Activated T-cell treated with anti-CD3 and anti-CD28 coated beads, Interleukin-2, amount 50 U/mL, for 72 hours (primary cell): ENCODE measurements around the gene STOX2. TPM values are rescaled to one million over a fixed set of nuclear protein-coding genes. Genes with fewer than 3 reads are reported as not detected.
"Not testable (repeated sequence)": the region's sequence is repeated elsewhere in the genome, so short reads cannot be mapped to it uniquely, and the experiment has no call there.

Source experiments
- ATAC-seq, 2 donors: fragments of 150-1000 bp; cut with Tn5 transposase; replicated peaks in 1 of 2; 2 replicates each; pipeline ENCODE4 v1.10.0; 2021; ENCODE audit warnings: moderate library complexity in 2 of 2, mild to moderate bottlenecking in 1 of 2
- DNase-seq, 2 donors: peaks; one replicate each; pipeline ENCODE4 v3.0.0; 2021 to 2022; ENCODE audit warnings: mixed read lengths in 1 of 2
- H3K27ac Mint-ChIP-seq: one replicate; pipeline ENCODE4 v1.8.0; 2022; ENCODE audit warnings: mild to moderate bottlenecking, moderate library complexity, mixed read lengths
- H3K27me3 Mint-ChIP-seq: one replicate; pipeline ENCODE4 v1.8.0; 2022; ENCODE audit warnings: low read depth, mixed read lengths
- H3K36me3 Mint-ChIP-seq, 2 donors: one replicate each; pipeline ENCODE4 v1.8.0; 2022; ENCODE audit warnings: mixed read lengths in 2 of 2, mild to moderate bottlenecking in 1 of 2; ENCODE audit not compliant: insufficient read depth in 2 of 2
- H3K4me1 Mint-ChIP-seq: one replicate; pipeline ENCODE4 v1.8.0; 2022; ENCODE audit warnings: low read depth, mixed read lengths
- H3K4me3 Mint-ChIP-seq, 2 donors: one replicate each; pipeline ENCODE4 v1.8.0; 2022; ENCODE audit warnings: mild to moderate bottlenecking in 2 of 2, mixed read lengths in 2 of 2, moderate library complexity in 2 of 2
- H3K9me3 Mint-ChIP-seq, 2 donors: one replicate each; pipeline ENCODE4 v1.8.0; 2022; ENCODE audit warnings: mixed read lengths in 2 of 2
- total RNA-seq, 2 donors: library from RNA; stranded (reverse); gene quantifications; one replicate each; pipeline ENCODE4 v1.2.3, GENCODE V29; 2022

The STOX2 gene
- total RNA-seq, 2 donors from 2014 or later: 0.19 TPM; not detected in 1

- H3K9me3 Mint-ChIP-seq: no peaks in the 10 kb centered on the region
- ATAC-seq (peak; percentile 80 to 86), DNase-seq (peak; percentile 33 to 35)
- no peak overlapping the region for H3K27ac Mint-ChIP-seq
- peaks cover 62% of the 10 kb centered on the region for H3K27me3 Mint-ChIP-seq
- peaks cover 17% of the 10 kb centered on the region for H3K4me1 Mint-ChIP-seq
- no peaks in the 10 kb centered on the region for H3K36me3 Mint-ChIP-seq
- peak overlapping the region; percentile 64 to 78 for H3K4me3 Mint-ChIP-seq
Measured at GRCh38 chr4:184039963-184040383, 134.9 kb downstream of the STOX2 start.

GRCh38 chr4:184041156-184041555 lies 136.0 kb downstream of the STOX2 start:
- H3K4me3 Mint-ChIP-seq: peak overlapping the region; percentile 64 to 78
- ATAC-seq (no peak), DNase-seq (no peak)
- H3K9me3 Mint-ChIP-seq: peaks cover 0 to under 1% of the 10 kb centered on the region in 2 donors
- peaks cover 17% of the 10 kb centered on the region for H3K4me1 Mint-ChIP-seq
- H3K27ac Mint-ChIP-seq: peak overlapping the region; percentile 73
- peaks cover 62% of the 10 kb centered on the region for H3K27me3 Mint-ChIP-seq
- peaks cover 0 to under 1% of the 10 kb centered on the region in 2 donors for H3K36me3 Mint-ChIP-seq

- ATAC-seq (no peak), DNase-seq (no peak)
- H3K9me3 Mint-ChIP-seq: peaks cover 6 to 11% of the 10 kb centered on the region in 2 donors
- H3K4me3 Mint-ChIP-seq: no peak overlapping the region
- H3K36me3 Mint-ChIP-seq: peaks cover 0 to 8% of the 10 kb centered on the region in 2 donors
- no peaks in the 10 kb centered on the region for H3K4me1 Mint-ChIP-seq
- peaks cover 42% of the 10 kb centered on the region for H3K27me3 Mint-ChIP-seq
- H3K27ac Mint-ChIP-seq: no peak overlapping the region
Measured at GRCh38 chr4:184046148-184046547, 141.0 kb downstream of the STOX2 start.

GRCh38 chr4:184051262-184051661 lies 146.2 kb downstream of the STOX2 start:
- H3K36me3 Mint-ChIP-seq, H3K9me3 Mint-ChIP-seq, DNase-seq, H3K4me1 Mint-ChIP-seq, H3K4me3 Mint-ChIP-seq, ATAC-seq, H3K27ac Mint-ChIP-seq: not testable (repeated sequence)
- H3K27me3 Mint-ChIP-seq: peaks cover 11% of the 10 kb centered on the region

GRCh38 chr4:184052616-184053015 lies 147.5 kb downstream of the STOX2 start:
- Mint-ChIP-seq H3K36me3 (no peaks in the 10 kb centered on the region), H3K4me1 (no peaks in the 10 kb centered on the region), H3K4me3 (no peak overlapping the region), H3K27ac (no peak overlapping the region), H3K9me3 (peaks cover 1 to 2% of the 10 kb centered on the region in 2 donors), H3K27me3 (no peaks in the 10 kb centered on the region)
- no peak for DNase-seq
- ATAC-seq: no peak

- Mint-ChIP-seq H3K27me3 (no peaks in the 10 kb centered on the region), H3K27ac (no peak overlapping the region), H3K9me3 (peaks cover 0 to 1% of the 10 kb centered on the region in 2 donors), H3K36me3 (no peaks in the 10 kb centered on the region), H3K4me1 (no peaks in the 10 kb centered on the region), H3K4me3 (no peak overlapping the region)
- DNase-seq: no peak
- ATAC-seq: no peak
Measured at GRCh38 chr4:184053434-184053833, 148.3 kb downstream of the STOX2 start.

GRCh38 chr4:184056877-184057276 lies 151.8 kb downstream of the STOX2 start:
- no peak for ATAC-seq
- no peaks in the 10 kb centered on the region for H3K36me3 Mint-ChIP-seq

GRCh38 chr4:184058026-184058425 lies 152.9 kb downstream of the STOX2 start:
- H3K27ac Mint-ChIP-seq: no peak overlapping the region
- no peaks in the 10 kb centered on the region for H3K4me1 Mint-ChIP-seq
- H3K9me3 Mint-ChIP-seq: no peaks in the 10 kb centered on the region
- DNase-seq (no peak), ATAC-seq (no peak)
- no peaks in the 10 kb centered on the region for H3K36me3 Mint-ChIP-seq
- no peaks in the 10 kb centered on the region for H3K27me3 Mint-ChIP-seq
- H3K4me3 Mint-ChIP-seq: no peak overlapping the region

More at GRCh38 chr4:184056877-184057276, 151.8 kb downstream of the STOX2 start:
- H3K4me3 Mint-ChIP-seq: no peak overlapping the region
- no peak overlapping the region for H3K27ac Mint-ChIP-seq
- H3K4me1 Mint-ChIP-seq: no peaks in the 10 kb centered on the region
- no peaks in the 10 kb centered on the region for H3K27me3 Mint-ChIP-seq
- no peak for DNase-seq
- H3K9me3 Mint-ChIP-seq: no peaks in the 10 kb centered on the region

- Mint-ChIP-seq H3K36me3 (no peaks in the 10 kb centered on the region), H3K27ac (no peak overlapping the region), H3K27me3 (no peaks in the 10 kb centered on the region), H3K4me3 (no peak overlapping the region), H3K4me1 (no peaks in the 10 kb centered on the region), H3K9me3 (no peaks in the 10 kb centered on the region)
- DNase-seq (no peak), ATAC-seq (no peak)
Measured at GRCh38 chr4:184059099-184059498, 154.0 kb downstream of the STOX2 start.

- Mint-ChIP-seq H3K27ac (no peak overlapping the region), H3K4me1 (no peaks in the 10 kb centered on the region), H3K36me3 (no peaks in the 10 kb centered on the region), H3K4me3 (no peak overlapping the region), H3K9me3 (no peaks in the 10 kb centered on the region), H3K27me3 (no peaks in the 10 kb centered on the region)
- DNase-seq (no peak), ATAC-seq (no peak)
Measured at GRCh38 chr4:184061582-184061981, 156.5 kb downstream of the STOX2 start.

- no peak for ATAC-seq
- Mint-ChIP-seq H3K27ac (no peak overlapping the region), H3K27me3 (no peaks in the 10 kb centered on the region), H3K4me3 (no peak overlapping the region), H3K9me3 (no peaks in the 10 kb centered on the region), H3K4me1 (no peaks in the 10 kb centered on the region), H3K36me3 (no peaks in the 10 kb centered on the region)
- no peak for DNase-seq
Measured at GRCh38 chr4:184062769-184063168, 157.7 kb downstream of the STOX2 start.

GRCh38 chr4:184064877-184065276 lies 159.8 kb downstream of the STOX2 start:
- H3K4me1 Mint-ChIP-seq: no peaks in the 10 kb centered on the region
- no peak overlapping the region for H3K4me3 Mint-ChIP-seq
- no peaks in the 10 kb centered on the region for H3K9me3 Mint-ChIP-seq
- DNase-seq (no peak), ATAC-seq (no peak)
- H3K27me3 Mint-ChIP-seq: no peaks in the 10 kb centered on the region
- H3K27ac Mint-ChIP-seq: no peak overlapping the region
- H3K36me3 Mint-ChIP-seq: no peaks in the 10 kb centered on the region

GRCh38 chr4:184066584-184067300 lies 161.6 kb downstream of the STOX2 start:
- ATAC-seq: no peak
- Mint-ChIP-seq H3K27me3 (no peaks in the 10 kb centered on the region), H3K27ac (no peak overlapping the region), H3K4me1 (no peaks in the 10 kb centered on the region), H3K9me3 (peaks cover 2 to 3% of the 10 kb centered on the region in 2 donors), H3K4me3 (no peak overlapping the region), H3K36me3 (no peaks in the 10 kb centered on the region)
- DNase-seq: no peak
